ENCODE data around the gene TSPEAR.

Gene TSPEAR

DNA sequence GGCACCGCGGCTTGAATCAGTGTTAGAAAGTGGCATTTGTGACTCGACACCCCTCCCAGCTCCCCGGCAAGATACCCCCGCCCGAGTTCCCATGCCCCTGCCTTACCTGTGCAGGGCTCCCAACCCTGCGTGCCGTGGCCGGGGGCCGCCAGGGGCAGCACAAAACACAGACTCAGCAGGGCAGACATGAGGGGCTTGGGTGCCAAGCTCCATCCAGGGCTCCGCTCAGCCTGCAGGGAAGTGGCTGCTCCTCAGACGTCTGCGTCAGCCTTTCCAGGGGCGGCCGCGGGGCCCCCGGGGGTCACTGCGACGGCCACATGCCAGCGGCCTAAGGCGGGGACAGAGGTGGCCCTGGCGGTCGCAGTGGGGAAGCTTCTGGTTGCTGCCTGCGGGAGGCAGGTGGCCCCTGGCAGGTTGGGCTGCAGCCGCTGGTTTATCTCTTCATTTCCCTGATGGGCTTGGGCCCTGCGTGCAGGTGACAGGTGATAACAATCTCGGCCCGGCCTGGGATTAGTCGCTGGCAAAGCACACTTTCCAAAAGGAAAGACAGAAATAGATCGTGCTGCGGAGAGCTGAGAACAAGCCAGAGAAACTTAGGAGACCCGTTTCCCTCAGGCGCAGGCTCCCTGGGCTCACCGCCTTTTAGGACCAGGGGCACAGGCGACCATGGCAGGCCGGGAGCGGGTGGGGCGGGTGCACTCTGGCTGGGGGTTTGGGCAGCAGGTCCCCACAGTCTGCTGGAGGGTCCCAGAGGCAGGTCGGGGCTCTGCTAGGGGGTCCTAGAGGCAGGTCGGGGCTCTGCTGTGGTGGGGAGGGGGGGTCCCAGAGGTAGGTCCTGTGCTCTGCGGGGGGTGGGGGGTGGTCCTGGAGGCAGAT, at the start of gene TSPEAR:
TSS of gene TSPEAR (minus strand) at position 246 of the 876 bp plus-strand sequence. CDS start at position 188, 58 bp downstream.
- no peak for DNase-seq

DNA sequence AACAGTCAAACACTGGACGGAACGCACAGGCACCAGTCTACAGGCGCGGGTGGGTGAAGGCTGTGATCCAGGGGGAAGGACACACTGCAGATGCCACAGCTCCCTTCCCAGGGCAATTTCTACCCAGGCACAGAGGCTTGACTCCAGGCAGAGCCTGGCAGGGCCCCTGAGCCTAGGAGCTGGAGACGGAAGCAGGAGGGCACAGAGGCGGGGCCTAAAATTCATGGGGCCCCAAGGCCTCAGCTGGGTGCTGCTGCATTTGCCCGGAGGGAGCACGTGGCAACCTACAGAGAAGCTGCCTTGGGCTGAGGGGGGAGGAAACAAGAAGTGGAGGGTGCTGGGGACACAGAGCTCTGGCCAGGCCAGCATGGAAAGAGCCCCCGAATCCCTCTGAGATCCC, 49.0 kb upstream of the TSPEAR start:
- DNase-seq: no peak

DNA sequence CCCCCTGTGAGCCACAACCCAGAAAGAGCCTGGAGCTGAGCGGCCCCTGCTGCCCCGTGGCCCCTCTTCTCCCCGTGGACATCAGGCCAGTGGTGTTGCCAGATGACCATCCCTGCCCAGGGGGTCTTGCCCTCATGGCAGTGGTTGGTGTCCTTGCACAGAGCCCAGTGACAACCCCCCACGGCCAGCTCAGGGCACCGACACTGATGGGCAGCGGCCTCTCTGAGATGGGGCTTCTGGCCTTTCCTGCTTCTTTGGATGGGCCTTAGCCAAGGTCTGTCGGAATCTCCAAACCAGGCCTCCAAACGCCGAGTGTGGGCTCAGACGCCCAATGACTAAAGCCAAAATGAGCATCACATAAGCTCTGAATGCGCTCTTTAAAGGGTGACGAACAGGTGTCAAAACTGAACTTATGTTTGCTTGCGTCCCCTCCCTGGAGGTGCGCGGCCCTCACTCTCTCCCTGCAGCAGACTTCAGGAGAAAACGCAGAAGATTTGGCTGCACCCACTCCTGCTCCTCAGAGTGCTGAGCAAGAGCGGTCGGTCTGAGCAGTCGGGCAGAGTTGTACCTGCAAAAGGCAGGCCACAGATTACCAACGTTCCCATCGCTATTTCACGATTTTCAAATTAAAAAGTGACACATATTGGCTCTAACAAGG, 48.4 kb upstream of the TSPEAR start:
- no peak for DNase-seq

DNA sequence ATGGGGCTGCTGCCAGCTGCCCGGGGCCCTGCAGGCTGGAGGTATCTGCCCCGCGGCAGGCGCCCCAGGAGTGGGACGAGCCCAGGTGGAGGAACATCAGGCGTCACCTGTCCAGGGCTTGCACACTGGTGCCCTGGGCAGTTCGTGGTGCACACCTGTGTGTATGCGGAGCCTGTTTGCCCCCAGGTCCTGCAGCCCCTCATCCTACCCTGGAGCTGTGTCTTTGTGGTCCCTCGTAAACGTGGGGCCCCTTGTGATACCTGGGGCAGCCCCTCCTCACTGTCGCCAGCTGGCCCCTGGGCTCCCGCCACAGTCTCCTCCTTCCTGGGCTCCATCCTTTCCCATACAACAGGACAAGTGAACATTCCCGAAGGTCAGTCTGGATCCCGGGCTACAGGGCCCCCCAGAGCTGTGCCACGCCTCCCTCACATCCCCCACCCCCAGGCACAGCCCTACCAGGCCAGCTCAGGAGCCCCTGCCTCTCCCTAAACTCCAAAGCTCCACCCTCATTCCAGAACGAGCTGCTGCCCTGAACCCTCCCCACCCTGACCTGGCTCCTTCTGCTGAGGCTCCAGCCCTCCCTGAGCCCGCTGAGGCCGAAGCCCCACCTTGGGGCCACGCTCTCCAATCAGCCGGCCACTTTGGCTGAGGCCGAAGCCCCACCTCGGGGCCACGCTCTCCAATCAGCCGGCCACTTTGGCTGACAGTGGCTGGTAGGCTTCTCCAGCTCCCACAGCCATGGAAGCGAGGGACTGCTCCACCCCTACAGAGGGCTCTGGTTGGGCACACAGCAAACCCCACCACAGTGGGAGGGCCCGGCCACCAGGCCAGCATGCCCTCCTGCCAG, 47.6 kb upstream of the TSPEAR start:
- no peak for DNase-seq

DNA sequence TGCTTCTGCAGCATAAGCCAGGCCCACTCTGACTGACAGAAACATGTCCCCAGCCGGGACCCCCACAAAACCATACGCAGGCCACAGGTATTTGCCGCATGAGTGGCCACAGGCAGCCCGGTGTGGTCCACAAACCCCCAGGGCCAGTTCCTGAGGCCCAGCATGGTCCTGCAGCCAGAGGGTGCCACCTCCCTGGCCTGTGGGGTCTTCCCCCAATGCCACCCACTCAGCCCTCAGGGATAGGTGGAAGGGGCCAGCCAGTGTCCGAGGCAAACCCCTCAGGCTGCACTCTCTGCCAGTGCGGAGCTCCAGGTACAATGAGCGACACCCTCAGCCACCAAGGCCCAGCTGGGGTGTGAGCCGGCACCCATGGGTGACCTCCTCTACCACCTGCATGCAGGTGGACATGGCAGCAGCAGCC, 46.8 kb upstream of the TSPEAR start:
- no peak for DNase-seq

DNA sequence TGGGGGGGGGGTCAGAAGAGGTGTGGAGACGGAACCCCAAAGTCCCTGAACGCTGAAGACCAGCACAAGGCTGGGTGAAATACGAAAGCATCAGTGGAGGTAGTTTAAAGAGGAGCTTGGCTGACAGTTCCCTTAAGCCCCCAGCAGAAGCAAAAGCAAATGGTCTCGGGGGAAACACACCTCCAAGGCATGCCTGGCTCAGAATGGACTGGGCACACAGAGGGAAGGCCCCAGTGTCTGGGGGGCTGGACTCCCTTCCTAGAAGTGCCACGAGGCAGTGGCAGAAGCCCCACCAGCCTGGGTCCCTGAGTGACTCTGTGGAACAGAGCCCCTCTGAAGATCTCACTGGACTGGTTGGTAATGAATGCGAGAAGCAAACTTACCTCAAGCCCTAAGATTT, 46.4 kb upstream of the TSPEAR start:
- no peak for DNase-seq

DNA sequence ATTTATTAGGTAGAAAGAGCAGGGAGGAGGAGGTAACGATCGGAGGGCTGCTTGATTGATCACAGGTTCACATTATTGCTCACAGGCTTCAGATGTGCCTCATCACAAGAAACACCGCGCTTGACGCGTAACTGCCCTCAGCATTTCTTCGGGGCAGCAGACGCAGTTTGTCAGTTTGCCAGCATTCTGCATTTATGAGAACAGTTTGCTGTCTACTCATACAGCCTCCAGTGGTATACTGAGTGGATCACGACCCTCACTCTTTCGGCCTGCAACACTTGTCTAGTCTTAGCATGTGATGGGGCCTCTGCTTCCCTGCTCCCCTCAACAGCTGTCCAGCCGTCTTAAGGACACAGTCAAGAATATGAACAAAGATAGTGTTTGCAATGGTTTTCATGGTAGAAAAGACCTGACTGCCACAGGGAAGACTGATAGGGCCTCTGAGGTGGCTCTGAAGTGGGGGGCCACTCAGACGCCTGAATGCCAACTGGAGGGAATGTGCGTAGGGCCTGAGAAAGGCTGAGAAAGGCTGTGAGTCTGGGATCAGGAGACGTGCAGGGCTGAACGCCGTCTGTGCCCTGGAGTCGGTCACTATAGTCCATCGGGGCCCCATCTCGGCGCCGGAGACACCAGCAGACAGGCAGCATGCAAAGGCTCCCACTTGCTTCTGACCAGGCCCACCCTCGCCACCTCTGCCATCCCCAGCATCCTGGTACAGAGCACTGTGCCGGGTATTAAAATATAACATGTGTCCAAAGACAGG, 45.2 kb upstream of the TSPEAR start:
- no peak for DNase-seq

DNA sequence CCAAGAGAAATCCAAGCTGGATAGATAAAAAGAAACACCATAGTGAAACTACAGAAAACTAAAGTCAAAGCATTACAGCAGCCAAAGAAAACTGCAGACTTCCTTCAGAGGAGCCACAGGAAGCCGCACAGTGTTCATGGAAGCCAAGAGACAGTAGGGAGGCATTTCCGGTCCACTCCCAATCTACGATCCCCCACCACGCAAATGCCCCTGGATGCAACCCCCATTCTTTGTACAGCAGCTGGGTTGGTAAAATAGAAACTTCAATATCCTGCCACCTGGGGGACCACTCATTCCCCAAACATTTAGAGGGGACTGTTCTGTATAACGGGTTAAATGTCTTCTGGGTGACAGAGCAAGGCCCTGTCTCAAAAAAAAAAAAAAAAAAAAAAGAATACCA, 43.9 kb upstream of the TSPEAR start:
- DNase-seq: no peak

DNA sequence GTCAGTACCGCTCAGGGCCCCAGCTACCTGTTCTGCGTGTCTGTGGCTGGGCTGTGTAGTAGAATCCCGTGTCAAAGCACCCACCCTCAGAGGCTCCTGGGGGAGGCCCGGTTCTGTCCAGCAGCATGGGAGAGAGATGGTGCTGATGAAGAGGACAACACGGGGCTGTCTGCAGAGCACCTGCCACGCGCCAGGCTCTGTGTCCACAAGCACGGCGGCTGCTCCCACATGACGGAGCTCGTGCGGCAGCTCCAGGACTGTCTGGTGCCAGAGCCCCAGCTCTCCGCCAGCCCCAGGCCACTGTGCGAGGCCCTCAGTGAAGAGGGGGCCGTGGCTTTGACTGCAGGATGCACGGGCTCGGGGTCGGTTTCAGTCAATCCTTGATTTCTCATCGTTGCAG, 42.0 kb upstream of the TSPEAR start:
- DNase-seq: no peak

DNA sequence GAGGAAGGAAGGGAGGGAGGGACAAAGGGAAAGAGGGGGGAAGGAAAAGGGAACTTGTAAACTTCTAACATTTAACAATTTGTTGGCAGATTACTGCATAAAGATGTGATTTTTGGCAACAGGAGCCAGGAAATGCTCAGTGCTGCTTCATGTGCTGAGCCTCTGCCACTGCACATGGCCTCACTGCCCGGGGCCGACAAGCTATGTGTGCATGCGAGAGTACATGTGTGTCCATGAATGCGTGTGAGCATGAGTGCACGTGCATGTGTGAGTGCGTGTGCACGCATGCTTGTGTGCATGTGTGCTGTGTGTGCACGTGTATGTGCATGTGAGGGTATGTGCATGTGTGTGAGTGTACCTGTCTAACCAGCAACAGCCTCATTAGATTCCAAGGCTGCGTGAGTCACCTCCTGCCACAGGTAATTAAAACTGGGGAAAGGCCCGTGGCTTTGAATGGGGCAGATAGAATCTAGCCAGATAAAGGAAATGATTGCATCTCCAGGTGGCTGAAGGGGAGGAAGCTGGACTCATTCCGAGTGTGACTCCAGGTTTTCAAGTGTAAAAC, 41.4 kb upstream of the TSPEAR start:
- DNase-seq: no peak

DNA sequence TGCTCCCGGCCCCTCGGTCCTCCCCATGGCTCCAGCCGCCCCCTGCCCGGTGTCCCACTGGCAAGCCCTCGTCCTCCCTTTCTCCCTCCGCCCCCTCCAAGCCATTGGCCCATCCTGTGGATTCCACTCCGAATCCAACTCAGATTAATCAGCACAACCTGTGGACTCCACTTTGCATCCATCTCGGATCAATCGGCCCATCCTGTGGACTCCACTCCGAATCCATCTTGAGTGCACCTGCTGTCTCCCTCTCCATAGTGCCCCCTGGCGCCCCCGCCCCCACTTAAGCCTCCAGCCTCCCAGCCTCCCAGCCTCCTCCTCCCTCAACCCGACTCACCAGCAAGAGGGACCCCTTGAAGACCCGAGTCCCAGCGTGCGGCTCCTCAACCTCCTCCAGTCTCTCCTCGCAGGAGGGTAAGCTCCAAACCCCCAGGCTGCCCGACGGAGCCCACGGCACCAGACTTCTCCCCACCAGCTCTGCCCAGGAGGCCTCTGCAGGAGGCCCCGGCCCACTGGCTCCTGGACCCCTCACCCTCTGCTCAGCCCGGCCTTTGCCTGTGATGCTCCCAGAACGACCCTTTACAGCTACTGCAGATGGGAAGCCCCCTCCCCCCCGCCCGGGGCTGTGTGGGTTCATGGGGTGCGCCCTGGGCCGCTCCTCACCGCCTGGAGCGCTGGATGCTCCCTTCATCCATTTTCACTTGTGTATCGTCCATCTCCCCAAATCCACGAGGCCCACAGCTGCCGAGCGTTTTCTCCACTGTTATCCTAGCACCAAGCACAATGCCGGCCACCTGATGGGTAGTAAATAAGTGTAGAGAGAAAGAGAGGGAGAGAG, 40.6 kb upstream of the TSPEAR start:
- no peak for DNase-seq

DNA sequence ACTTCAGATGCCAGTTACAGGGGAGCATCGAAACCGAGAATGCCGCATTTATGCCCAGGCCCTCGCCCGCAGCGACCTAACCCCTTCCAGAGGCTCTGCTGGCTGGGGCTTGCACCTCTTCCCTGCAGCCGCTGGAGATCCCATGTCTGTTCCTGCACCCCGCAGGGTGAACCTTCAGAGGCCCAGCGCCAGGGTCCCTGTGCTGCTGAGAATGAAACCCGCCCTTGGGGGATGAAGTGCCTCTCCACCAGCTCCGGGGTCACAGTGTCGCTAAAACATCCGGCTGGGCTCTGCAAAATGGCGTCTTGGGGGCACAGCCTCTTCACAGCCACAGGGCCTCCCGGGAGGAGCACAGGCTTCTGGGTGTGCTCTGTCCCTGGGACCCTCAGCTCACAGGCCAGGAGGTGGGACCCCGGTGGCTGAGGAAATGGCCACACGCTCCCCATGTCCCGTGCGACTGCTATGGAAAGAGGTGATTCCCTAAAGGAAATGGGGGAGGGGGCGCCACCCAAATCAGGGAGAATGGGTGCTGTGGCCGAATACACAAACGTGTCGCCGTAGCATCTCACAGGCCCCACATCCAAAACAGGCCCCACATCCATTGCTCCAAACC, 39.9 kb upstream of the TSPEAR start:
- no peak for DNase-seq

DNA sequence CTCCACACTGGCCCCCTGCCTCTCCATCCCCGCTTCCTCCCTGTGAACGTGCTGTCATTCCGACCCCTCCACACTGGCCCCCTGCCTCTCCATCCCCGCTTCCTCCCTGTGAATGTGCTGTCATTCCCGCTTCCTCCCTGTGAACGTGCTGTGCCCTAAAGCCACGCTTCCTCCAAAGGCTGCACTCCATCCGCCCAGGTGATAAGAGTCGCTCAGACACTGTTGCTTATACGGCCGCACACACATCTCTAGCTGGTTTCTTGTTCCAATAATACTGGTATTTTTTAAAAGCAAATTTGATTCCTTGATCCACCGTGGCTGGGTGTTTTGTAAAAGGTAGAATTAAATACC, 39.3 kb upstream of the TSPEAR start:
- no peak for DNase-seq

DNA sequence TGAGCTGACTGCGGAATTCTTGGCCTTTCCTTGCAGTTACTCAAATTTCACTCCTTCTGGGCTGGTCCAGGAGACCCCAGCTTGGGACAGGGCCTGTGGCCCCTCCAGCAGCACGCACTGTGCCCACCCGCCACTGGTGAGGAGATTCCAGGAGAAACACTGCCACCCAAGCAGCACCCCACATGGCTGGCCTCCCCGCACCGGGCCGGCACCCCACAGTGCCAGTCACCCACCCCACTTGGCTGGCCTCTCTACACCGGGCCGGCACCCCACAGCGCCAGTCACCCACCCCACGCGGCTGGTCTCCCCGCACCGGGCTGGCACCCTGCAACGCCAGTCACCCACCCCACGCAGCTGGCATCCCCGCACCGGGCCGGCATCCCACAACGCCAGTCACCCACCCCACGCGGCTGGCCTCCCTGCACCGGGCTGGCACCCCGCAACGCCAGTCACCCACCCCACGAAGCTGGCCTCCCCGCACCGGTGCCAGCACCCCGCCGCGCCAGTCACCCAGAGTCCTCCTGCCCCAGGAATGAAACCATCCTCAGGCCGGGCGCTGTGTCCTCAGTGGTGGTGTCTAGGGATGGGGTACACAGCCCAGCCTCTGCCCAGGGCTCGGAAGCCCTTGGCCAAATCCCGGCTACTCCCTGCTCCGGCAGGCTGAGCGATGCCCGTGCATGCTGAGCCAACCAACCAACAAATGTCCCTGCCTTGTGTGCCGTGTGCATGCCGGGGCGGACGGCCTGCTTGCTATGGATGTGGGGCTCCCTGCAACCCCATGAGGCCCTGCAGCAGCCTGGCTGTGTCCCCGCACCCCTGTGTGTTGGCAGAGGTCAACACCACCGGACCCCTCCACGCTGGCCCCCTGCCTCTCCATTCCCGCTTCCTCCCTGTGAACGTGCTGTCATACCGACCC, 38.6 kb upstream of the TSPEAR start:
- DNase-seq: no peak

DNA sequence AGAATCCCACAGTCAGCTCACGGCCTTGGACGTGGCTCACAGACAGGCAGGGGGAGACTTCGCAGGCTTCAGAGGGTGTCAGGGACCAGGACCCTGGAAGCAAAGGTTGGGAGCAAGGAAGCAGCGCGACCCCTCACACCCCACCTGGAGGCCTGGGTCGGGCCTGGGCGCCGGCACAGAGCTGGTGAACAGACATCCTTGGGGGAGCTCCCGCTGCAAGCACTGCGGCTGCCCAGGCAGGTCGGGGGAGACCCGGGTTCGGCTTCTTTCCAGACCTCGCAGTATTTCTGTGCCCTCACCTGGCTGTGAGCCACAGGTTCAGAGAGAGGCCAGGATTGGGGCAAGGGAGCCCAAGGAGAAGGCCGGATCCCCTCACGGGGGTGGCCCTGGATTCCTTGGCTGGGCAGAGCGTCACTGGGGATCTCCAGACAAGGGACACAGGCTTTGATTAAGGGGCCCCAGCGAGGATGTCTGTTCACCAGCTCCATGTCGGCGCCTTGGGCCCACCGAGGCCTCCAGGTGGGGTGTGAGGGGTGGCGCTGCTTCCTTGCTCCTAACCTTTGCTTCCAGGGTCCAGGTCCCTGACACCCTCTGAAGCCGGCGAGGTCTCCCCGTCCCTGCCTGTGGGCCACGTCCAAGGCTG, 37.9 kb upstream of the TSPEAR start:
- no peak for DNase-seq

DNA sequence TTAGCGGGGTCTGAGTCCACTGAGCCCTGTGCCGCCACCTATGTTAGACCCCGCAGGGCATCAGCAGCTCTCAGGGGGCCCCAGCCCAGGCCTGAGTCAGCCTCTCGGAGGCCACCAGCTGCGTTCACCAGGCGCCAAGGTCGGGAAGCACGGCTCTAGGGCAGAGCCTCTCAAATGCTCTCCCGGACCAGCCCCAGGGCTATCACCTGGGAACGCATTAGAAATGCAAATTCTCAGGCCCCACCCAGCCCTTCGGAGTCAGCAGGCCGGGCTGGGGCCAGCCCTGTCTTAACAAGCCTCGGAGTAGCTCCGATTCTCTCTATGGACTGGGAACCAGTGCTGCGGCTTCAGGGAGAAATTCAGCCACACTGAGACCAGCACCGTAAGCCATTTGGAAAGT, 37.2 kb upstream of the TSPEAR start:
- no peak for DNase-seq

DNA sequence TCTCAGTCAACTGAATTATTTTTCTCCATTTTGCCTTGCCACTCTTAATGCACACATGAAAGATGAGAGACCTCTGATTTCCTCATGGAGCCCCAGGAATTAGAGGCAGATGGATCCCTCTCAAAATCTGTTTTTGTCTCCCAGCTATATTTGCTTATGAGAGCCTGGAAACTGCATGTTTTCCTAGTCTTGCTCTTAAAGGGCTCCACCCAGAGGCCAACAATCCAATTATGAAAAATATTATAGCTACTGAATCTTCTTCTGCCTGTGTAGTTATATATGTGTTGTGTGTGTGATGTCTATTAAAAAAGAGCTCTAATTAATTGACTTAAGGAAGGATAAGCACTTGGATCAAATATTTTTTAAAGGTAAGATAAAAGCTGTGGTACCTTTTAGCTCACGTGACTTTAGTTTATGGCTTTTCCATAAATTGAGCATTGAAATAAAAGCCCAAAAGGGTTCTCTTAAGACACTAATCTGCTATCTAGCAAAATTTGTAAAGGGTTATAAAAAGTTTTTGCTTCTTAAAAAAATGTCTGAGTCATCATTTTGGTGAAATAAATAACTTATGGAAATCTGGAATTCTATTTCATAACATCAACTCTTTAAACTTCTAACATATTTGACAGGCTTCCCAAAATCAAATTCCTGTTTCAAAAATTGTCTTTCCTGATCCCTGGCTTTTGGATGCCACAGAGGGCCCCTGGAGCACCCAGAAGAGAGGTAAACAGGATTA, 31.2 kb upstream of the TSPEAR start:
- DNase-seq: no peak

DNA sequence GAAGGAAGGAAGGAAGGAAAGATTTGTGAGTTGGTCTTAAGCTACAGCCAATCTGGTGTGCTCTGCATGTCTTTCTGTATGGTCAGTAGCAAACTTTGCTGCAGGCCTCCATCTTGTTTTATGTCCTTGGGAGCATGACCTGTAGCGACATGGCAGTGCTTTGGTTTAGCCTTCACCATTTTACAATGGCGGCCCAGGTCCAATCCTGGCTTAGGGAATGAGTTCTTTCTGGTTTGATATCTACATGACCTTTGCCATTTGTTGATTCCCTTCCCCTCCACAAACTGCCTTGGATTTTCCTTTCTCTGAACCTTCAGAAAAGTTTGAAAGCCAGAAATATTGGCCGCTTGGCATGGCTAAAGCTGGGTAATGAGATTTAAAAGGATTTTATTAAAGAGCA, 30.5 kb upstream of the TSPEAR start:
- no peak for DNase-seq

DNA sequence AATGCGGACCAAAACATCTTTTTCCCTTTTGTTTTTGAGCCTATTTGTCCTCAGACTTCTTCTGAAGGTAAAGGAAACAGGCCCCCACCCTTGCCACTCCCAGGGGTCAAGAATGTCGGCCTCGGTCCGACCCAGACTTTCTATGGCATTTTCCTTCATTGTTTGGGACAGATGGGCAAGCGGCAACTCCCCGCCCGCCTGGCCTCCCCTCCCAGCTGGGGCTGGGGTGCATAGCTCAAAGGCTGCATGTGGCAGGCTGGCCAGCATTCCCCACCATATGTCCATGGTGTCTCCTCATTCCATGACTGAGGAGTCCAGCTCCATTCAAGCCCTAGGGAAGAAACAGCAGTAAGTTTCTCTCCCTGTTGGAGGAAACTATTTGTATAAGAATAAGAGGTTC, 29.4 kb upstream of the TSPEAR start:
- DNase-seq: no peak

Measured in stimulated activated CD4-positive, alpha-beta T cell treated with anti-CD3 and anti-CD28 coated beads, Interleukin-4, amount 100 ng/mL, for 1 hour (primary cell).